BJ (cell line): Measurements from ENCODE around the gene KRT81. TPM values are rescaled to one million over a fixed set of nuclear protein-coding genes. Genes with fewer than 3 reads are reported as not detected.

Experiments
- CTCF ChIA-PET: fragments of 350-600 bp; formaldehyde crosslinking; extraction: SDS; loops from one replicate; lab custom pipeline; 2021; ENCODE audit warnings: antibody characterized with exemption, inconsistent platforms; lab: Yijun Ruan, JAX
- POLR2A ChIA-PET: fragments of 300-600 bp; sonication (Branson Sonifier 250); formaldehyde crosslinking; extraction: SDS; loops from one replicate; lab custom pipeline; 2021; ENCODE audit warnings: antibody characterized with exemption; lab: Charles Lee
- DNase-seq: peaks from one replicate; pipeline ENCODE4 v3.0.0-alpha.2; 2011; ENCODE audit warnings: low read depth
- H3K27me3 ChIP-seq: 2 replicates; pipeline ENCODE4 v1.6.0; 2011; ENCODE audit warnings: low read length; ENCODE audit not compliant: control insufficient read depth, insufficient read depth
- H3K36me3 ChIP-seq: 2 replicates; pipeline ENCODE4 v1.5.1; 2011; ENCODE audit warnings: low read length; ENCODE audit not compliant: control insufficient read depth, insufficient read depth
- H3K4me3 ChIP-seq: 2 replicates; pipeline ENCODE4 v1.5.1; 2011; ENCODE audit warnings: low read depth, mild to moderate bottlenecking, control low read depth, low read length
- polyA plus RNA-seq: library from polyadenylated mRNA; depleted of rRNA; stranded (reverse); fragments of >200 nt; gene quantifications from 2 replicates; pipeline ENCODE4 v1.2.3, GENCODE V29; 2011
- TF ChIP-seq, protein P1 (sequence below): IDR thresholded peaks from 2 replicates; pipeline ENCODE4 v1.5.1; 2011; ENCODE audit warnings: low read depth, mild to moderate bottlenecking, control low read depth, inconsistent platforms, low read length, moderate library complexity; ENCODE audit not compliant: insufficient read depth

KRT81 gene
- polyA plus RNA-seq, 1 experiment, result 24.7 TPM

DNA sequence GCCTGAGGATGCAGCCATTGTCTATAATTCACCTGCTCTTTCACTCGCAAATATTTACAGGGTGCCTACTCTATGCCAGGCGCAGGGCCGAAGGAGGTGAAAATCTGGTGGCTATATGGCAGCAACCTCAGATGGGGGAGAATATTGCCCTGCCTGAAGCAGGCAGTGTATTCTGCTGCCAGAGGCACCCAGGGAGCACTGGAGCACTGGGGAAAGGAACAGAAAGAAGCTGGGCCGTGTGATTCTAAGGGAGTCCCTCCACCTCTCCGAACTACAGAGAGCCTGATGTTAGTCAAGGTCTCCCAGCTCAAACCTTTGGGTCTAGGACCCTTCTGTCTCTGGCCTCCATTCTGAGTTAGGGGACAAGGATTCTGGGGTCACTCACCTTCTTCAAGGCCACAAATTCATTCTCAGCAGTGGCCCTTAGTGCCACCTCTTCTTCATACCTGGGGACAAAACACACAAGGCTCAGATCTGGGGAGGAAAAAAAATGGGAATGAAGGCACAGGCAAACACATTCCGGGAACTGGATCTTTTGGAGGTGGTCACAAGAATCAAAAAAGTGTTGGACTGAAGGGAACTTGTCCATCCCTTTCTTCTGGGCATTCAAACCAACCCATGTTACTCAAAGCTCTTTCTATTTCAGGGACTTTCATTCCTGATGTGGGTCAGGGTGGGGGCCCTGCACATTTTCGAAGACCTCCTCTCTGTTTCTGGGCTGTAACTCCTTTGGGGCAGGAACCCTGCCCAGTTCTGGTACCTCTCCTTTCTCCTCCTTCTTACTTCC is 36.2 kb downstream of the KRT81 start:
- peaks cover 4% of the 10 kb centered on the region for H3K27me3 ChIP-seq

DNA sequence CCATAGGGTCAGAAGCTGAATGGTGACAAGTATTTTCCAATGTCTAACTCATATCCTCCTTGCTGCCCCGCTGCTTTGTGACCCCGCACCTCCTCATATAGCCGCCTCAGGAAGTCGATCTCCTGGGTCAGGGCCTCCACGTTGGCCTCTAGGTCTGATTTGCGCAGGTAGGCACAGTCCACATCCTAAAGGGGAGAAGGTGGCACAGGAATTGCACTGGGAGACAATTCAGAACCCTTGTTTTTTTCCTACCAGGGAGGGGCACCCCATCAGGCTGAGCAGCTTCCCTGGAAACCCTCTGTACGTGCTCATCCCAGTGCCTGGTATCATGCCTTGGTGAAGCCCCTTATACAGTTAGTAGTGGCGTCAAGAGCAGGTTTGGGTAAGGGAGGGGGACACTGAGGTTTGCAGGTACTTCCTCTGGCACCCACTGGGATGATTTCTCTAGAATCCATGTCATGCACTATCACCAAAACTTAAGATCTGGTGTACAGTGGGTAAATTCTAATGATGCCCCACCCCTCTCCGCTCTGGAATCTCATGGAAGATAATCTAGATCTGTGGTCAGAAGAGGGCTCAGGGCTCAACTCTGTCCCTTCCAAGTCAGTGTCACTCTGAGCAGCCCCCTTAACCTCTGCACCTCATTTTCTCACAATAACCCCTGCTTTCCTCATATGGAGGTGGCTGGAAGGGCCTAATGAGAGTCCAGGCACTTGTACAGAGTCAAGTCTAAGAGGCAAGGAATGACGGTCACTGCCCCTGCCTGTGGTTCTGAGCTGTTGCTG is 37.0 kb downstream of the KRT81 start:
- POLR2A ChIA-PET, result no interaction called here
- Histone ChIP-seq H3K4me3 (no peak overlapping the region), H3K36me3 (no peaks in the 10 kb centered on the region), H3K27me3 (peaks cover 4% of the 10 kb centered on the region)
- no peak for DNase-seq
- CTCF ChIA-PET, result interaction anchor here (1.2 to 4.8 kb wide), 2 partner anchors 20 to 25 kb away, joined by 3 to 16 read pairs; partner anchors contain the start of gene KRT86
- TF ChIP-seq, protein P1, sequence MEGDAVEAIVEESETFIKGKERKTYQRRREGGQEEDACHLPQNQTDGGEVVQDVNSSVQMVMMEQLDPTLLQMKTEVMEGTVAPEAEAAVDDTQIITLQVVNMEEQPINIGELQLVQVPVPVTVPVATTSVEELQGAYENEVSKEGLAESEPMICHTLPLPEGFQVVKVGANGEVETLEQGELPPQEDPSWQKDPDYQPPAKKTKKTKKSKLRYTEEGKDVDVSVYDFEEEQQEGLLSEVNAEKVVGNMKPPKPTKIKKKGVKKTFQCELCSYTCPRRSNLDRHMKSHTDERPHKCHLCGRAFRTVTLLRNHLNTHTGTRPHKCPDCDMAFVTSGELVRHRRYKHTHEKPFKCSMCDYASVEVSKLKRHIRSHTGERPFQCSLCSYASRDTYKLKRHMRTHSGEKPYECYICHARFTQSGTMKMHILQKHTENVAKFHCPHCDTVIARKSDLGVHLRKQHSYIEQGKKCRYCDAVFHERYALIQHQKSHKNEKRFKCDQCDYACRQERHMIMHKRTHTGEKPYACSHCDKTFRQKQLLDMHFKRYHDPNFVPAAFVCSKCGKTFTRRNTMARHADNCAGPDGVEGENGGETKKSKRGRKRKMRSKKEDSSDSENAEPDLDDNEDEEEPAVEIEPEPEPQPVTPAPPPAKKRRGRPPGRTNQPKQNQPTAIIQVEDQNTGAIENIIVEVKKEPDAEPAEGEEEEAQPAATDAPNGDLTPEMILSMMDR, result no peak

More for the DNA sequence above, 36.2 kb downstream of the KRT81 start:
- no peak for DNase-seq
- no peaks in the 10 kb centered on the region for H3K36me3 ChIP-seq
- TF ChIP-seq, protein P1, result no peak
- no peak overlapping the region for H3K4me3 ChIP-seq
- ChIA-PET POLR2A (no interaction called here), CTCF (interaction anchor here (1.2 to 4.8 kb wide), 2 partner anchors 19 to 24 kb away, joined by 3 to 16 read pairs; partner anchors contain the start of gene KRT86)

DNA sequence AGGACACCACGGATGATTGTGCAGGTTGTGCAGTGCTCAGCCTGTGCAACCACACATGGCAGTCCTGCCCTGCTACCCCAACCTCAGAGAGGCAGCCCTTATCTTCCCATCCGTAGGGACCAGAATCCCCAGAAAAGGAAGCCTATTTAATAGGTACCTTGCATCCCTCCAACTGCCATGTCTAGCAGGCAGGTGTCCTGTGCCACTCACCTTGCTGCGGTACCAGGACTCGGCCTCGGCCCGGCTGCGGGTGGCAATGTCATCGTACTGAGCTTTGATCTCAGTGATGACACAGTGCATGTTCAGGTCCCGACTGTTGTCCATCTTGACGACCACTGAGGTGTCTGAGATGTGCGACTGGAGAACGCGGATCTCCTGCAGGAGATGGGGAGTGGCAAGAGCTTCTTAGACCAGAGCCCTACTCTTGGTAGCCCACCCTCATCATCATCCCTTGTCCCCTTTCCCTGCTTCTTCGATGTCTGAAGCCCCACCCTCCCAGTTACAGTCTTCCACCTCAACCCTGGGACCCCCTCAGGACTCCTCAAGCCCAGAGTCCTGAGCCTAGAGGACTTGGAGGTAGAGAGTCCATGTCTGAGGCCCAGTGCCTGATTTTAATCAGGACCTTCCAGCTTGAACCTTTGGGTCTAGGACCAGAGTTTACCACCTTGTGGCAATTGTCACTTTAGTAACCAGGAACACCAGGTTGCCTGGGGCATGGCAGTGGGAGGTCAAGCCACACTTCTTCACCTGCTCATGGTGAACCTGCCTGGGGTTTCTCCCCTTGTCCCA is 37.7 kb downstream of the KRT81 start:
- POLR2A ChIA-PET, result no interaction called here
- CTCF ChIA-PET, result interaction anchor here (1.0 to 4.8 kb wide), 2 partner anchors 16 to 26 kb away, joined by 3 to 16 read pairs; no protein-coding TSS in a partner anchor
- TF ChIP-seq, protein P1, result no peak

DNA sequence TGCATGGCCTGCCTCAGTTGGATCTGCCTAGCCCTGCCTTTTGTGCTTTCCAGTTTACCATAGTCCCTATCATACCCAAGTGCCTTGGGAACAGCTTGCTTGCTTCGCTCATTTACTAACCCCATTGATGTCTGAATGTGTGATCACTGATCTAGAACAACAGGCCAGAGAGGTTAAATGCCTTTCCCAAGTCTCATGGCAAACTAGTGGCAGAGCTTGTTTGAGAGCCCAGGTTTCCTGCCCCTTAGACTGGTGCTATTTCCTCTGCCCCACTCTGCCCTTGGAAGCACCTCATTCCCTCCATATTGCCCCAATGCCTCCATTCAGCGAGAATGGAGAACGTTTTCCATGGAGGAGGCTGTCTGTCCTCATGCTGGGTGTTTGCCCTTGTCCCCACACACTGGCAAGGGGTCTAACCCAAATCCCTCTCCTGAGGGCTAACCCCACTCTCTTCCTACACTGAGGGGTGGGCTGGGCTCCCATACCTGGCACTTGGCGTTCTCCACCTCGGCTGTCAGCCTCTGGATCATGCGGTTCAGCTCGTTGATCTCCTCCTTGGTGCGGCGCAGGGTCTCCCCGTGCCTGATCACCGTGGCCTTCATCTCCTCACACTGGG is 38.5 kb downstream of the KRT81 start:
- DNase-seq, result no peak
- CTCF ChIA-PET, result interaction anchor here (1.0 to 4.8 kb wide), 2 partner anchors 16 to 26 kb away, joined by 3 to 16 read pairs; no protein-coding TSS in a partner anchor
- Histone ChIP-seq H3K4me3 (no peak overlapping the region), H3K36me3 (no peaks in the 10 kb centered on the region; the same call in 1 of the 2 replicates), H3K27me3 (peaks cover 4% of the 10 kb centered on the region)
- POLR2A ChIA-PET, result no interaction called here
- TF ChIP-seq, protein P1, result no peak

More for the DNA sequence above, 37.7 kb downstream of the KRT81 start:
- DNase-seq, result no peak
- Histone ChIP-seq H3K4me3 (no peak overlapping the region), H3K27me3 (peaks cover 4% of the 10 kb centered on the region), H3K36me3 (no peaks in the 10 kb centered on the region; the same call in 1 of the 2 replicates)
